ENCODE data around the gene GALNTL6.

DNA sequence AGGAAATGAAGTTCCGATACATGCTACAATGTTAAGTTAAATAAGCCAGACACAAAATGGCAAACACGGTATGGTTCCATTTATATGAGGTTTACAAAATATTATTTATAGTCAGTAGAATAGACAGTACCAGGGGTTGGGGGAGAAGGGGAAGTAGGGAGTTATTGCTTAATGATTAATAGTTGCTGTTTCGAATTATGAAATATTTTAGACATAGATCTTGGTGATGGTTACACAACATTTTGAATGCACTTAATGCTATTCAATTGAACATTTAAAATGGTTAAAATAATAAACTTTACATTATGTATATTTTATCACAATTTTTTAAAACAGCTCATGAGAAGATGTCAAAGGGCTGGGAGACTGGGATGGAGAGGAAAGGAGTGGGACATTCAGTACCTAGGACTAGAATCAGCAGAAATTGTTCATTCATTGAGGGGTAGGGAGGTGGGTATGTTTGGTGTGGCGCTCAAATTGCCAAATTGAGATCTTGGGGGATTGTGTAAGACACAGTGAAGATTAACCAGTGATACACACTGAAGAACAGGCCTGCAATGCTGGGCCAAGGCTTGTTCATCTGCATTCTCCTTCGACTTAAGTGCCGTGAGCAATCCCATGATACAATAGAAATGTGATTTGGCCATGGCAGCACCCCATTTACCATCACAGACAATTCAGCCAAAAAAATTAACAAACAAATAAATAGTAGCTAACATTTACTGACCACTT, 1189.8 kb downstream of the GALNTL6 start:
- TF ChIP-seq, protein P1, sequence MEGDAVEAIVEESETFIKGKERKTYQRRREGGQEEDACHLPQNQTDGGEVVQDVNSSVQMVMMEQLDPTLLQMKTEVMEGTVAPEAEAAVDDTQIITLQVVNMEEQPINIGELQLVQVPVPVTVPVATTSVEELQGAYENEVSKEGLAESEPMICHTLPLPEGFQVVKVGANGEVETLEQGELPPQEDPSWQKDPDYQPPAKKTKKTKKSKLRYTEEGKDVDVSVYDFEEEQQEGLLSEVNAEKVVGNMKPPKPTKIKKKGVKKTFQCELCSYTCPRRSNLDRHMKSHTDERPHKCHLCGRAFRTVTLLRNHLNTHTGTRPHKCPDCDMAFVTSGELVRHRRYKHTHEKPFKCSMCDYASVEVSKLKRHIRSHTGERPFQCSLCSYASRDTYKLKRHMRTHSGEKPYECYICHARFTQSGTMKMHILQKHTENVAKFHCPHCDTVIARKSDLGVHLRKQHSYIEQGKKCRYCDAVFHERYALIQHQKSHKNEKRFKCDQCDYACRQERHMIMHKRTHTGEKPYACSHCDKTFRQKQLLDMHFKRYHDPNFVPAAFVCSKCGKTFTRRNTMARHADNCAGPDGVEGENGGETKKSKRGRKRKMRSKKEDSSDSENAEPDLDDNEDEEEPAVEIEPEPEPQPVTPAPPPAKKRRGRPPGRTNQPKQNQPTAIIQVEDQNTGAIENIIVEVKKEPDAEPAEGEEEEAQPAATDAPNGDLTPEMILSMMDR (IDR thresholded peaks at IDR 0.05) = no peak
- no peak for TF ChIP-seq POLR2A (IDR thresholded peaks at IDR 0.05)

All from Peyer's patch (tissue), 4 donors.